Uterus (tissue), 4 donors: ENCODE data around the gene FAM20B. TPM values are rescaled to one million over a fixed set of nuclear protein-coding genes. Genes with fewer than 3 reads are reported as not detected.

Source experiments
- DNase-seq, 2 donors: peaks; one replicate each; pipeline ENCODE4 v3.0.0-alpha.2; 2019 to 2020
- H3K27ac ChIP-seq, 2 donors: fragments of 200-600 bp; sonication (generic); 1 replicate in 1 of 2; 2 replicates in 1 of 2; pipeline ENCODE4 v1.5.1; 2016 to 2018
- H3K27me3 ChIP-seq, 2 donors: fragments of 200-600 bp; sonication (generic); one replicate each; pipeline ENCODE4 v1.5.1; 2018 to 2019; ENCODE audit warnings: control low read depth in 1 of 2
- H3K36me3 ChIP-seq, 2 donors: fragments of 200-600 bp; sonication (generic); one replicate each; pipeline ENCODE4 v1.5.1; 2019; ENCODE audit warnings: control low read depth in 1 of 2
- H3K4me1 ChIP-seq, 2 donors: fragments of 200-600 bp; sonication (generic); one replicate each; pipeline ENCODE4 v1.5.1; 2018 to 2019; ENCODE audit warnings: control low read depth in 1 of 2
- H3K4me3 ChIP-seq, 2 donors: fragments of 200-600 bp; sonication (generic); 1 replicate in 1 of 2; 2 replicates in 1 of 2; pipeline ENCODE4 v1.5.1; 2018 to 2019; ENCODE audit warnings: mild to moderate bottlenecking in 1 of 2
- H3K9me3 ChIP-seq, 2 donors: fragments of 200-600 bp; sonication (generic); one replicate each; pipeline ENCODE4 v1.5.1; 2019; ENCODE audit warnings: control low read depth in 1 of 2
- POLR2A ChIP-seq, 2 donors: fragments of 450-650 bp; IDR thresholded peaks; one replicate each; pipeline ENCODE4 v1.6.1; 2016; ENCODE audit warnings: antibody characterized with exemption in 2 of 2, mild to moderate bottlenecking in 1 of 2, moderate library complexity in 1 of 2
- intact Hi-C: fragments of 100-400 bp; cut with DNase I; formaldehyde crosslinking; loops from one replicate; pipeline ENCODE4 v1.15.1; 2023; ENCODE audit warnings: low total_unique reads
- total RNA-seq, 4 donors: library from RNA; depleted of rRNA in 3 of 4; stranded (reverse); fragments of >200 nt in 3 of 4; gene quantifications; one replicate each; pipeline versions ENCODE4 v1.1.0 to v1.2.4, GENCODE V29; 2014 to 2023
- TF ChIP-seq, protein P1 (sequence below), 4 experiments: fragments of 200-600 bp in 2 of 4; fragments of 450-650 bp in 2 of 4; sonication (generic) in 2 of 4; IDR thresholded peaks; one replicate each; pipeline ENCODE4 v1.5.1; 2016 to 2019; ENCODE audit warnings: antibody characterized with exemption in 4 of 4, mild to moderate bottlenecking in 2 of 4, moderate library complexity in 1 of 4
- donor health status: DM: yes; HTN: yes; CAD: no.

FAM20B gene
- total RNA-seq, 4 donors from 2014 or later, result 12.8 to 70.1 (median 36.7) TPM

DNA sequence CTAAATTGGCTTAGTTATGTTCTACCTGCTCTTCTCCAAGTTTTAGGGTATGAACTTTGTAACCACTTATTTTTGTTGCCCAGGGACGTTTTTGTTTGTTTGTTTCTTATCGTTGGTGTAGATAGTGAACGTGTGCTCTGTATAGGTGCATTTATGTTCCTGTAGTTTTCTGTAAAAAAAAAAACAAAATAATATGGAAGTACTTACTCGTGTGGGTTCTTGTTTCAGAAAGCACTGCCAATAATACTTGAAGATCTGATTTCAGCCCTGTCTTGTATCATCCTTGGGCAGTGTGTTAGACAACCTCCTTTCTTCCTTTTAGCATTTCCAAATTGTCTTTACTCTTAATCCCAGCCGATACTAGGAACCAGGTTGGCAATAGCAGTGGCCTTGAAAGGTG is 4.4 kb downstream of the FAM20B start:
- intact Hi-C loops, result no loop called here
- no peak for TF ChIP-seq POLR2A (IDR thresholded peaks at IDR 0.05)
- TF ChIP-seq, protein P1, sequence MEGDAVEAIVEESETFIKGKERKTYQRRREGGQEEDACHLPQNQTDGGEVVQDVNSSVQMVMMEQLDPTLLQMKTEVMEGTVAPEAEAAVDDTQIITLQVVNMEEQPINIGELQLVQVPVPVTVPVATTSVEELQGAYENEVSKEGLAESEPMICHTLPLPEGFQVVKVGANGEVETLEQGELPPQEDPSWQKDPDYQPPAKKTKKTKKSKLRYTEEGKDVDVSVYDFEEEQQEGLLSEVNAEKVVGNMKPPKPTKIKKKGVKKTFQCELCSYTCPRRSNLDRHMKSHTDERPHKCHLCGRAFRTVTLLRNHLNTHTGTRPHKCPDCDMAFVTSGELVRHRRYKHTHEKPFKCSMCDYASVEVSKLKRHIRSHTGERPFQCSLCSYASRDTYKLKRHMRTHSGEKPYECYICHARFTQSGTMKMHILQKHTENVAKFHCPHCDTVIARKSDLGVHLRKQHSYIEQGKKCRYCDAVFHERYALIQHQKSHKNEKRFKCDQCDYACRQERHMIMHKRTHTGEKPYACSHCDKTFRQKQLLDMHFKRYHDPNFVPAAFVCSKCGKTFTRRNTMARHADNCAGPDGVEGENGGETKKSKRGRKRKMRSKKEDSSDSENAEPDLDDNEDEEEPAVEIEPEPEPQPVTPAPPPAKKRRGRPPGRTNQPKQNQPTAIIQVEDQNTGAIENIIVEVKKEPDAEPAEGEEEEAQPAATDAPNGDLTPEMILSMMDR (IDR thresholded peaks at IDR 0.05), result no peak
- peaks cover 4 to 12% of the 10 kb centered on the region in 2 donors for H3K4me1 ChIP-seq
- H3K36me3 ChIP-seq, result no peaks in the 10 kb centered on the region
- no peaks in the 10 kb centered on the region for H3K27me3 ChIP-seq
- DNase-seq, result no peak
- no peak overlapping the region for H3K27ac ChIP-seq
- H3K4me3 ChIP-seq, result no peak overlapping the region
- no peaks in the 10 kb centered on the region for H3K9me3 ChIP-seq

DNA sequence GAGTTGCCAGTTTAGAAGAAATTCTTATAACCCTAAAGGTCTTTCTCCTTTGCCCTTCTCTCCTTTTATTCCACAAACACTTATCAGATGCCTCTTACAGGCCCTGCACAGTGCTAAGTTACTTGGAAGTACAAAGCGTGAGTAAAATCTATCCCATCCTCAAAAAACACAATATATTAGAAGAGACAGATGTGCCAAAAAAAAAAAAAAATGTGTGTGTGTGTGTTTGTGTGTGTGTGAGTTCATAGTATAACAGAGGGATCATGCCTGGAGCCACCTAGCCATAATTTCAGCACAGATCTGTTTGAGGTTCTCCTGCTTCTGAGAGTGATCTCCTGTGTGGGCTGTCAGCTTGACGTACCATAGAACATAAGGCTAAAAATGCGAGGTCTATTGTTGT is 5.0 kb downstream of the FAM20B start:
- Histone ChIP-seq H3K27ac (no peak overlapping the region), H3K4me3 (no peak overlapping the region), H3K27me3 (no peaks in the 10 kb centered on the region), H3K4me1 (peaks cover 4 to 12% of the 10 kb centered on the region in 2 donors), H3K36me3 (no peaks in the 10 kb centered on the region), H3K9me3 (no peaks in the 10 kb centered on the region)
- intact Hi-C loops, result no loop called here
- TF ChIP-seq, protein P1 (IDR thresholded peaks at IDR 0.05), result no peak
- TF ChIP-seq POLR2A (IDR thresholded peaks at IDR 0.05), result no peak
- DNase-seq, result no peak

DNA sequence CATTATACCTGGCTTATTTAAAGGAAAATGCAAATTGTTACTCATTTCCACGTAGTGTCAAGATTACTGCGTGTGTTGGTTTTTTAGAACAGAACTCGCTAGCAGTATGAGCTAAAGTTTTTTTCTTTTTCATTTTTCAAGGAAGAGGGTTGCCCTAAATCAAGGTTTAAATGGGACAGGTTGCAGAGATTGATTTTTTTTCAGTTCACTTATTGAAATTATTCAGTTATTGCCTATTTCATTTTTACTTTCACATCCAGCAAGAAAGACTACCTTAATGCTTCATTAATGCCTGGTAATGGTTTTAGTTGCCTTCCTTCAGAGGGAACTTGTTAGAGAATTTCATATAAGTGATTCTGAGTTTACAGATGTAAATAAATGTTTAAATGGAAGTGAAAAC is 5.6 kb downstream of the FAM20B start:
- DNase-seq, result no peak
- Histone ChIP-seq H3K4me1 (peaks cover 4 to 12% of the 10 kb centered on the region in 2 donors), H3K27ac (no peak overlapping the region), H3K27me3 (no peaks in the 10 kb centered on the region), H3K9me3 (no peaks in the 10 kb centered on the region), H3K36me3 (no peaks in the 10 kb centered on the region), H3K4me3 (no peak overlapping the region)
- TF ChIP-seq POLR2A (IDR thresholded peaks at IDR 0.05), result no peak
- TF ChIP-seq, protein P1 (IDR thresholded peaks at IDR 0.05), result no peak
- intact Hi-C loops, result no loop called here

DNA sequence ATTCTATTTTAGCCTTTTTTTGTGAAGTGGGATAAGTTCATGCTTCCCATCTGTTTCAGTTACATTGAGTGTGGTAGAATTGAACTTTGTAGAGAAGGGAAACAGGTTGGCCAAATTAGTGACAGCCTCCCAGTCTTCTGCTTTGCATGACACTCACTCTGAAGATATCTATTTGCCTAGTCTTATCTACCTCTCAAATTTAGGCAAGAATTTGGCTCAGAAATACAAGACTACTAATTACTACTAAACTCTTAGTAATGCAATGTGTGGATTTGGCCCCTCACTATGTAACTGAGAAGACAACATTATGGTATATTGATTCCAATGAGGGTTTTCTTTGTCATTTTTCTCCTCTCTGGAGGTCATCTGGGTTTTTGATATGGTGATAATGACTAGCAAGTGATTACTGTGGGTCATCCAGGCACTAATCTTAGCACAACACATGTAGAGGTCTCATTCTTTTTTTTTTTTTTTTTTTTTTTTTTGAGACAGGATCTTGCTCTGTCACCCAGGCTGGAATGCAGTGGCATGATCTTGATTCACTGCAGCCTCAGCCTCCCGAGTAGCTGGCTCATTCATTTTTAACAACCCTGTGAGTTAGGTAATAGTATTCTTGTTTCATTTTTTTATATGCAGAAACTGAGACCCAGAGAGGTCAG is 6.3 kb downstream of the FAM20B start:
- TF ChIP-seq, protein P1 (IDR thresholded peaks at IDR 0.05), result no peak
- no peak for TF ChIP-seq POLR2A (IDR thresholded peaks at IDR 0.05)
- H3K27me3 ChIP-seq, result no peaks in the 10 kb centered on the region
- no peak for DNase-seq
- H3K4me1 ChIP-seq, result peaks cover 4 to 12% of the 10 kb centered on the region in 2 donors
- no peak overlapping the region for H3K27ac ChIP-seq
- H3K9me3 ChIP-seq, result no peaks in the 10 kb centered on the region
- H3K36me3 ChIP-seq, result no peaks in the 10 kb centered on the region
- H3K4me3 ChIP-seq, result no peak overlapping the region
- intact Hi-C loops, result no loop called here

DNA sequence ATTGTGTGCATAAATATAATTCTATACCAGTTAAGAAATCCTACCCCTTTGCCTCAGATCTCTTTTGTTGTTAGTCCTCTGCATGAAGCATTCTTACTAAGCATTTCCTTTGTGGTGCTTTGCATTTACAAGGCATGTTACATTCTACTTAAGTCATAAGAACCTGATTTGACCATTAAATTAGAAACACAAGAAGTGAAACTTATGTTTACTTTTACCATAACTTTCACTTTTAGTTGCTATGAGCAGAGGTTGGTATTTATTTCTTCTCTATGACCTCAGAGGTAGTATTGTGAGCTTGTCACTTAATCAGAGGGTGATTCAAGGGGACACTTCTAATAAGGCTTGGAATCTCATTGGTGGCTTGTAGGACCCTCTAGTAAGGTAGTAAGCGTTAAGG is 9.0 kb downstream of the FAM20B start:
- H3K36me3 ChIP-seq, result no peaks in the 10 kb centered on the region
- H3K9me3 ChIP-seq, result no peaks in the 10 kb centered on the region
- H3K4me1 ChIP-seq, result peaks cover 0 to 4% of the 10 kb centered on the region in 2 donors
- no peak overlapping the region for H3K27ac ChIP-seq
- no peaks in the 10 kb centered on the region for H3K27me3 ChIP-seq
- H3K4me3 ChIP-seq, result no peak overlapping the region
- intact Hi-C loops, result no loop called here
- DNase-seq, result no peak
- TF ChIP-seq POLR2A (IDR thresholded peaks at IDR 0.05), result no peak
- TF ChIP-seq, protein P1 (IDR thresholded peaks at IDR 0.05), result no peak
